ENCODE data around the gene KDM4D.
A peak's percentile ranks its signal among the peaks of the same experiment; 100 is the strongest.
"Not testable (repeated sequence)": the region's sequence is repeated elsewhere in the genome, so short reads cannot be mapped to it uniquely, and the experiment has no call there.

KDM4D gene

DNA sequence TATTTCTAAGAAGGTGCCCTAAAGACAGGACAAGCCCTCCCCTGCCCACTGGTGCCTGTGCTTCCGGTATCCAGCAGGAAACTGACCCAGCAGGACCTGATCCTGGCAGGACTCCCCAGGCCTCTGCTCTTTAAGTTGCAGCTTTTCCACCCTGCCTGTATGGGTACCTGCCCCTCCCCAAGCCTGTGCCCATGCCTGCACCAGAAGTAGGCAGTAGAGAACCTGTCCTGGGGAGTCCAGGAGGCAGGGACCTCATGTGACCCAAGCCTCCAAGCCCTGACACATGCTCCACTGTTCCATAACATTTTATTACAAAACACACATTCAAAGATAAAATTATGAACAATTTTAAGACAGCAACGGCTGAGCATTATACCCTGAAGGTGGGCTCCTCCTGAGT, 14.3 kb upstream of the KDM4D start:
- no peak for DNase-seq

DNA sequence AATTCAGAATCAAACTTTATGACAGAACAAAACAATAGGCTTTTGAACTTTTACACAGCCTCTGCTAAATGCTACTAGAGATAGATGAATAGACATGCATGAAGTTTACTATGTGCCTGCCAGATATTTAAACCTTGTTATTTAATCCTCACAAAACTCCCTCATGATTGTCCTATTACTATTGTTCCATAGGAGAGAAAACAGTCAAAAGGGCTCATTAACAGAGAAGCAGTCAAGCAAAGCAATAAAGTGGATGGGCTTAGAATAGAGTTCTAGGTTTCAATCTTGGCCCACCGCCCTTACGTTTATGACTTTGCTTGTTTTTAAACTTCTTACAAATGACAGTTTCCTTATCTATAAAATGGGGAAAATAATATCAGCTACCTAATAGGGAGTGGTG, 13.0 kb upstream of the KDM4D start:
- no peak for DNase-seq

DNA sequence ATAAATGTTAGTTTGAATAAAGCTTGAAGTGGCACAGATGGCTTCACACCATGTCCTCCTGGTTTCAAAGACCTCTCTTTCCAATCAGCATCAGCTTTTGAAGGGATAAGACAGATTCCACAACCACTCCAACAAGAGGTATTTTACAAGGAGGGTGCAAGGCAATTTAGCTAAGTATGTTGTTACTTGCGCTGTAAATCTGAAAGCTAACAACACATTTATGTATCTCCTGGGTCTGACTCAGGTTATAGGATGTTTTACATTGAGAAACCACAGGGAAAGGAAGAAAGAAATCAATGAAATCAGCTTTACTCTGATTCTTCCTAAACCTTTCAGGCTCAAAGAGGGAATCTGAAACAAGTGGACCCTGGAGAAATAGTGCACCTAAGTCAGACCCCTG, 12.3 kb upstream of the KDM4D start:
- no peak for DNase-seq

DNA sequence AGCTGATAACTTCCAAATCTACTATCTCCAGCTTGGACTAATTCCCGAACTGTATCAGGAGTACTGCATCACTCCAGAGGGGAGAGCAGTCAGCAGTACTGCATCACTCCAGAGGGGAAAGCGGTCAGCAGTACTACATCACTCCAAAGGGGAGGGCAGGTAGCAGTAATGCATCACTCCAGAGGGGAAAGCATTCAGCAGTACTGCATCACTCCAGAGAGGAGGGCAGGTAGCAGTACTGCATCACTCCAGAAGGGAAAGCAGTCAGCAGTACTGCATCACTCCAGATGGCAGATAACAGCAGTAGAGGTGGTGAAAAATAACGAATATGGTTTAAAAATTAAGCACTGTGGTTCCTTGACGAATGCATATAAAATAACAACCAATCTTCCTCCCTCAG, 8.6 kb upstream of the KDM4D start:
- DNase-seq = no peak

DNA sequence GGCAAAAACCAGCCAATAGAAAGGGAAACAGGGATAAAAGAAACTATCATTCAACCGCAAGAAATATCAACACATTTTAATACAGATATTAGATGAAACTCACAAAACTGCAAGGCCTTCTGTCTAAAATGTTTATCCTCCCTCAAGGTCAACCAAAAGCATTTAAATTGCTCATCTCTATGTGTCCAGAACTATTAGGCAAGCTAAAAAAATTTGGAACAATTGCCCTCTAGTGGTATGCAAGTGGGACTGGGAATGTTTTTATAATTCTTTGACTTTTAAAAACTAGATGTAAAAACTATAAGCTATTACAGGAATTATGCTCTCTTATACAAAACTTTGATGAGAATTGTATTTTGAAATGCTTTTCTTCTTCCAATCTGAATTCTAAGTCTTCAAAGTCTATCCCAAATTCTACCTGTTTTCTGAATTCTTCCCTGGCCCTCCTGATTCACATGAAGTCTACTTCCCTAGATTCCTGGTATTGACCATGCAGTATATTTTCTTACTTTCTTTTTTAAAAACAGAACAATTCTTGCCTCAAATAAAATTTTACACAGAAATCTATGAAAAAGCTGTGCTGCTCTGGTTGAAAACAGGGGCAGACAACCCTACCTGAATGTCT, 5.1 kb upstream of the KDM4D start:
- peak; percentile 35 for DNase-seq

DNA sequence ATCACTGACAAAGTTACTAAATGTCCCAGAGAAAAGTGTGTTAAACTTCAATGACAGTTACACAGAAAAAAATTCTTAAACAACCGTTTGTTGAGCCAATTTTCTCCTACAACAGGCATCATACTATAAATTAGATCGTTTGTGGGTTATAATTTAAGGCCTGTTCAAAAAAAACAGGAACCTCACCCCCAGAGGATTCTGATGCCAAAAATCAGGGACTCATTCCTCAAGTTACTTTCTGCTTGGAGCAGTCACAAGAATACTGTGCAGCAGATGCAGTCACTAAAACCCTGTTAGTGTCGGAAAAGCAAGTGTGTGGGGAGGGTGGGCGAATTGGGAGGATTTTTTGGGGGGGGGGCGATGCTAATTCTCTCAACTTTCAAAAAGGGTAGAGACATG, 810 bp upstream of the KDM4D start:
- peak; percentile 22 for DNase-seq

DNA sequence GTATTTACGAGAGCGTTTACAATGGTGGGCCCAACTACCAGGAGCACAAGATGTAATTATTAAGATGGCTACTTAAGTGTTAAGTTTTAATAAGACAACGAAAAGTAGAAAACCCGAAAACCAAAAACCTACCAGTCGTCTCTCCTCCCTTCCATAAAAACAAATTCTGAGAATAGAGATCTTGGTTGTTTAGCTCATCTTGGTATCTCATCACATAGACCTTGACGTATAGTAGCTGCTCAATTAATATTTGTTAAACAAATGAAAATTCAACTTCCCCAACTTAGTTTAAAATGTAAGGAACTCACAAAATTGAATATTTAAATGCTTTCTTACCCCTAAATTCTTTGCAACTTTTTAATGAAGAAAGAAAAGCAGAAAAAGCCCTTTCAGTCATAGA, 669 bp downstream of the KDM4D start:
- DNase-seq = no peak

DNA sequence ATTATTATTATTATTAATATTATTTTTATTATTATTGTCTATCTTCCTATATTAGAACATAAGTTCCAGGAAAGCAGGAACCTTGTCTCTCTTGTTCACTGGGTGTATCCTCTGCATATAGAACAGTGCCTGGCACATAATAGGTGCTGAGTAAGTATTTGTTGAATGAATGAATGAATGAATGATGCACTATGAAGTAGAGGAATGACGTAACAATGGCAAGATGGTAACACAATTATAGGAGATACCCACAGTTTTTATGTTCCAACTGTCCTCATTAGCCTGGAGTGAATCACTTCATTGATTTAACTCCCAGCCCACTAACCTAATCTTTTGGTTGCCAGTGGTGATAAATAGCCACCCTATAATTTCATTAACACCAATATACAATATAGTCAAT, 2.1 kb downstream of the KDM4D start:
- DNase-seq = no peak

DNA sequence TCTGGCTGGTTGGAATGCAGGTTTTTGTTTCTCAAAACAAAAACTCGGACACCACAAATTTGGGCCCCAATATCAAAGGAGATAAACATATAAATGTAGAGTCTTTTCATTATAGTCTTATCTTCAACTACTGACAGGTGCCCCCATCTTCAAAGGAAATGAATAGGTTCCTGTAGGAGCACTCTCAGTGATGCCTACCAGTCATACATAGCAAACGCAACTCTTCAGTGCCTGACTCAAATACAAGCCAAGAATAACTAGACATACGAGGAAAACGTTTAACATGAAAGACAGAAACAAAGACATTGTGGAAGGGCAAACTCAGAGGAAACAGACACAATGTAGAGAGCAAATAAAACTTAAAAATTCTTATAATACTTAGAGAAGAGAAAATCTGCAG, 13.9 kb downstream of the KDM4D start:
- no peak for DNase-seq

DNA sequence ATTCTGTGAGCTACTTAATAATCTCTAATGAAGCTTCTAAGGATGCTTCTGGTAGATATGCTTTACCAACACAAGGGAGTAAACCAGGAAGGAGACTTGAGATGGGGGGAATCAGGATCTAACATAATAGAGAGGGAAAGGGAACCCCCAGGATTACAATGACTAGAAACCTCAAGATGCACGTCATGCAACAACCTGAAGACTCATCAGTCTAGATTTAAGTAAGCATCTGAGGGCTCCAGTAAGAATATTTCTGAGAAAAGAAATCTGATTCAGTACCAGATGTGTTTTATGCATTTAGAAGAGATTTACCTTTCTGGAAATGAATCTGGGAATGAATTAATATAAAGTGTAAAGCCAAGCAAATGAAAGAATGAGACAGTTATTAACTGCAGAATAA, 15.2 kb downstream of the KDM4D start:
- DNase-seq = no peak

DNA sequence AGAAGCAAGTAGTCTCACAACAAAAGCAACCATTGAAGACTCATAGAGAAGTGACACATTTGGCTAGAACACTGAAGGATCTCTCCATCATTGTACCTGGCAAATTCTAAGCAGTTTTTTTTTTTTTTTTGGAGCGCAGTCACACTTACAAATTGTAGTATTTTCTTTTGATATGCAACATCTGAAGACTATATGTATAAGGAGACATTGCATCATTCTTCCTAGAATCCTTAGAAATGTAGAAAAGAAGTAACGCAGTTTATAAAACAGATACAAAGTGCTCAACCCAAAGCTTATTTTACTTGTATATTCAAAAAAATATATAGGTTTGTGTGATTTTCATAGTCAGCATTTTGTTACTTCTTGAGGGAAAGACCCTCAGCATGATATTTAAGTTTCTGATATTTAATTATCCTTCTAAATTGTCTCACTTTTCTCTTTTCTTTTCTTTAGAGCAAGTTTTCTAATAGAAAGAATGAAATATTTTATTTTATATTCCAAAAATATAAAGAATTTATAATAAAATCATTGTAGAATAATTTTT, 20.0 kb downstream of the KDM4D start:
- DNase-seq = no peak

DNA sequence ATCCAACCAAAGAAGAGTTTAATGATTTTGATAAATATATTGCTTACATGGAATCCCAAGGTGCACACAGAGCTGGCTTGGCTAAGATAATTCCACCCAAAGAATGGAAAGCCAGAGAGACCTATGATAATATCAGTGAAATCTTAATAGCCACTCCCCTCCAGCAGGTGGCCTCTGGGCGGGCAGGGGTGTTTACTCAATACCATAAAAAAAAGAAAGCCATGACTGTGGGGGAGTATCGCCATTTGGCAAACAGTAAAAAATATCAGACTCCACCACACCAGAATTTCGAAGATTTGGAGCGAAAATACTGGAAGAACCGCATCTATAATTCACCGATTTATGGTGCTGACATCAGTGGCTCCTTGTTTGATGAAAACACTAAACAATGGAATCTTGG, 23.9 kb downstream of the KDM4D start:
- no peak for DNase-seq

DNA sequence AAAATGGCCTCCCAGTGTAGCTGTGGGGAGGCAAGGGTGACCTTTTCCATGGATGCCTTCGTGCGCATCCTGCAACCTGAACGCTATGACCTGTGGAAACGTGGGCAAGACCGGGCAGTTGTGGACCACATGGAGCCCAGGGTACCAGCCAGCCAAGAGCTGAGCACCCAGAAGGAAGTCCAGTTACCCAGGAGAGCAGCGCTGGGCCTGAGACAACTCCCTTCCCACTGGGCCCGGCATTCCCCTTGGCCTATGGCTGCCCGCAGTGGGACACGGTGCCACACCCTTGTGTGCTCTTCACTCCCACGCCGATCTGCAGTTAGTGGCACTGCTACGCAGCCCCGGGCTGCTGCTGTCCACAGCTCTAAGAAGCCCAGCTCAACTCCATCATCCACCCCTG, 24.8 kb downstream of the KDM4D start:
- no peak for DNase-seq

DNA sequence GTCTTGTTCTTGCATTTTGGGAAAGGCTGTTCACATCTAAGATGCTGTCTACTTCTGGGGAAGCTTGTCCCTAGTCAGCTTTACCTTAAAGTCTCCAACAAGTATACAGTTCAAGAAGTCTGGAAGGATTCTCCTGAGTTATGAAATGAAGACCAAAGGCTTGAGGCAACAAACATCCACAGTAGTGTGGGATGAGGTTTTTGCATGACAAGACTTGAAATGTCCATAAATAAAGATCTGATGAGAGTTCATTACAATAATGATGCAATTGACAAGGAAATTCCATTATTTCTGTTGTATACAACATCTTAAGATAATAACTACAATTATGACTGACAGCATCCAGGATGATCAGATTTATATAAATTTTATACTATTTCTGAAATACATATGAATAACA, 30.2 kb downstream of the KDM4D start:
- no peak for DNase-seq

DNA sequence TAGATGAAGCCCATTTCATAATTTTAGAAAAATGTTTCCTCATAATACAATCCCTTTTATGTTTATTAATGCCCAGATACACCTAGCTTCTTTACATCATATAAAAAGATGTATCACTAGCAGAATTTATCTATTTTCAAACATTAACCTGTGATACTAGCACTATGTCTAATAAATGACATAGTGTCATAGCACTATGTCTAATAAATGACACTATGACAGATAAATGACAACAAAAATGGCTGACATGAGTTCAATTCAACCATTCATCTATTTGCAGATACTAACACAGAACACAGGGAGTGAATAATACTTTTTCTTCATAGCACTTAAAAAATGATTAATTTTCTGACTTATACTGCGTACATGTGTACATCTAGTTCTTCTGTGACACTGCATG, 32.1 kb downstream of the KDM4D start:
- DNase-seq = no peak

DNA sequence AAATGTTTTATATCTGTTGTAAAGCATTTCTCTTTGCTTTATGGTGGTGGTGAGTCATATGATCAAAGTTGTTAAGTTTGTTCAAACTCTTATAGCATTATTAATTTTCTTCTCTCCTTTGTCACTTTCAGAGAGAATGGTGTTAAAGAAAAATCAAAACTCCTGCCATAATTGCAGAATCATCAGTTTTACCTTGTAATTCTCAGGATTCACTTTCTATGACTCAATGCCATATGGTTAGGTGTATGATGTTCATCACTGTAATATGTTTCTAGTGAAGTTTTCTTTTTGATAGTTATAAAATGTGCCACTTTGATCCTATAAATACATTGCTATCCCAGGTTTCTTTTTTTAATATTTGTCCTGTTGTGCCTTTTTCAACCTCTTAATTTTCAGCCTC, 37.9 kb downstream of the KDM4D start:
- no peak for DNase-seq

DNA sequence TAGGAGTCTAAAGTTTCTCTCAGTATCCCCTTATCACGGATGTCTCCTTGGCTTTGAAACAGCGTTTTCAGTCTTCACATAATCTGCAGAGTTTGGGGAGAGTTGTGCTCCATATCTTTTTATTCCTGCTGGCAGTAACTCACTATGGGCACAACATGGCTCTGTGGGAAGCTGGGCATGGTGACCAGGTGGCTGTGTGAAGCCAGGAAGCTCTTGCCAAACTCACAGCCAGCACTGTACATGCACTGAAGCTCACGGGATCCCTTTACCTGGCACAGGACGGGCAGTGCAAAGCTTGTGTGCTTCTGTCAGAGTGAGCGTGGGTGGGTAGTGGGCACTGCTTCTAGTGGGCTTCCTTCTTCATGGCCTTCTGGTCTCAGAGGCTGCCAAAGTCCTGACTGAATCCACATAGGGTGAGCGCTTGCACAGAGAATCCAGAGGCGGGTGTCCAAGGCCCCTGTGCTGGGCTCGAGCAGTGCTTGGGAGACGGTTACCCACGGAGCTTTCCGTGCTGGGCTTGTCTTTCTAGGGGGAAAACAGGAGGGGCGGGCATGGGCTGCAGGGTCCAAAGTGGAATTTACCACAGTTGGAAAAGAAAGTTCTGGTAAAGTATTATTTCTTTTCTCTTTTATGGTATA, 40.8 kb downstream of the KDM4D start:
- DNase-seq = no peak

DNA sequence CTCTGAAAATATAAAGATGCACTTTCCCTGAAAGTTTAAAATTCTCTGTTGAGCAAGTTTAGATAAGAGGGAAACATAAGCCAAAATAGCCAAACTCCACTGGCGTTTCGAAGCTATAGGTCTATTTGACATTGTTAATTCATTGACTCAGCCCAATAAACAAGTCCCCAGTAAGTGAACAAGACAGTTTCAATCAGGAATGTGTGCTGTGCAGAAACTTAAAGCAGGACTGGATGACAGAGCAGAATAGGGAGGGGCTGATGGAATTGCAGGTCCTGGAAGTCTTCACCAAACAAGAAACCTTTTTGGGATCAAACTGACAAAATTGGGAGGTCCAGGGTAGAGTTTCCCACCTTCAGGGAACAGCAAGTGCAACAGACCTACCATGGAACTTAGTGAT, 42.6 kb downstream of the KDM4D start:
- no peak for DNase-seq

DNA sequence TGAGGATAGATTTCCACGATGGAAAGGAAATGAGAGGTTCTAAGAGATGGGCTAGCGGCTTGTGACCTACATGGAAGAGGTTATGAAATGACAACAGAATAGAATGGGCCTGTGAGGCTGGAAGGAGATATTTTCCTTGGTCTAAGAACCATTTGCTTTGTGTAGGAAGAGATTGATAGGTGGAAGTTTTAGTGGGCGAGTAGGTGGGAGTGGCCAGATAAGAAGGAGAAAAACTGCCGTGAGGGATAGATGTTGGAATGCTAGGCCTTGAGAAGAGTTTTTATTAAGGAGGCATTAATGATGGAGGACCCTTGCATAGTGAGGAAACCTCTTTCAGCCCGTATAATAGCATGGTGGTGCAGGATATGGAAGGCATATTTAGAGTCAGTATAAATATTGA, 48.0 kb downstream of the KDM4D start:
- DNase-seq = not testable (repeated sequence)

DNA sequence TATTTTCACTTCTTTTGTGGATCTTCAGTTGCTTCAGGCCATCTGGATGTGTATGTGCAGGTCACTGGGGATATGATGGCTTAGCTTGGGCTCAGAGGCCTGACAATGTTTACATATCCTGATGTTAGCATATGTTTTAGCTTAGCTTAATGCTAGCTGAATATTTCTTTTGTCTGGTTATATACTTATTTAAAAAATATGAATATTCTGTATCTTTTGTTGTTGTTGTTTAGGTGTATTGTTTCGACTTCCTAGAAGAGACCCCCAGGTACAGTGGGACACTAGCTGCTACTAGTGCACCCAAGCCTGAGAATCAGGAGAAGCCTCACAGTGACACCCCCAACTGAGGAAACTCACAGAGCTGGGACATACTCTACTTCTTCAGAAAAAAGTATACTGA, 51.4 kb downstream of the KDM4D start, which contains the start of gene KDM4E:
Gene KDM4E, plus strand, starts transcription at position 301 of the 400 bp plus-strand sequence. CDS start 300 bp downstream, outside the sequence.
- no peak for DNase-seq

DNA sequence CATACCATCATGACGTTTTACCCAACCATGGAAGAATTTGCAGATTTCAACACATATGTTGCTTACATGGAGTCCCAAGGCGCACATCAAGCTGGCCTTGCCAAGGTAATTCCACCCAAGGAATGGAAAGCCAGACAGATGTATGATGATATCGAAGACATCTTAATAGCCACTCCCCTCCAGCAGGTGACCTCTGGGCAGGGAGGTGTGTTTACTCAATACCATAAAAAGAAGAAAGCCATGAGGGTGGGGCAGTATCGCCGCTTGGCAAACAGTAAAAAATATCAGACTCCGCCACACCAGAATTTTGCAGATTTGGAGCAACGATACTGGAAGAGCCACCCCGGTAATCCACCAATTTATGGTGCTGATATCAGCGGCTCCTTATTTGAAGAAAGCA, 52.1 kb downstream of the KDM4D start:
- DNase-seq = not testable (repeated sequence)

DNA sequence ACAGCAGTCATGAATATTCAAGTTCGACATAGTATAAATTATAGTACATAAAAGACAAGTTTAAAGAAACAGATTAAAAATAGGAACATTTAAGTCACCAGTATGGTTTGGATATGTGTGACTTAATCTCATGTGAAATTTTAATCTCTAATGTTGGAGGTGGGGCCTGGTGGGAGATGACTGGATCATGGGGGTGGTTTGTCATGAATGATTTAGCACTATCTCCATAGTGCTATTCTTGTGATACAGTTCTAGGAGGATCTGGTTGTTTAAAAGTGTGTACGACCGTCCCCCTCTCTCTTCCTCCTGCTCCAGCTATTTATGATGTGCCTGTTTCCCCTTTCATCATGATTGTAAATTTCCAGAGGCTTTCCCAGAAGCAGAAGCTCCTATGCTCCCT, 54.8 kb downstream of the KDM4D start:
- DNase-seq = no peak

DNA sequence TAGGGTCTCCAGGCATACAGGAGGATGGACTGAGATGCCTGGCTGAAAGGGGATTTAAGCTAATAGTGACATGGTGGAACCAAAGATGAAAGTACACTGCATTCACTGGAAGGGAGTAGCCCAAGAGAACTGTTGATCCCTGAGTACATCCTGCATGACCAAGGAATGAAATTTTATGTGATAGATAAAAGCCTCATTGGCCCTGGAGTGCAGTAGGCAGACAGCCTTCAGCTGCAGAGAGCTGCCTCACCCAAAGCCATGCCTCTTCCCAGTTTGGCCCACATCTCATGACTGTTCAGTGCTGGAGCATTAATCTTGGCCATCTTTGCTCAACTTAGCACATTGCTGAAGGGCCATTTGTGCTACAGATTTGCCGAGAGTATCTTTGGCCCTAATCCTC, 59.5 kb downstream of the KDM4D start:
- DNase-seq = no peak

DNA sequence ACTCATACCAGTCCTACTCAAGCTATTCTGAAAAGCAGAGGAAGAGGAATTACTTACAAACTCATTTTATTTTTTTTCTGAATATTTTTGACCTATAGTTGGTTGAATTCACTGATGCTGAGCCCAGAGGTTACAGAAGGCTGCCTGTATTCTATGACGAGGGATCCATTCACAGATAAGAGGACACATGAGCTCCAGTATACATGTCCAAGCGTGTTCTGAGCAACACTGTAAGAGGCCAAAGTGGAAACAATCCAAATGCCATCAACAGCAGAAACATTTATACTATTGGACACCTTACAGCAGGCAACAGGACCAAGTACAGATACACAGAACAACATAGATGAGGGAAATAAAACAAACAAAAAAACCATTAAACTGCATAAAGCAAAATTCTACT, 61.8 kb downstream of the KDM4D start:
- no peak for DNase-seq

All from OCI-M1 (cell line).